NCI-H524 treated with DMSO at 0.1 percent for 48 hours (cell line): ENCODE results near the gene CD99L2.

ENCODE experiments used
- DNase-seq: peaks from one replicate; lab custom pipeline; 2025; lab: John Stamatoyannopoulos, UW

Gene CD99L2

GRCh38 chrX:150790021-150790420 lies 108.4 kb downstream of the CD99L2 start:
- no peak for DNase-seq

GRCh38 chrX:150781677-150782076 lies 116.8 kb downstream of the CD99L2 start:
- no peak for DNase-seq

GRCh38 chrX:150779385-150779784 lies 119.1 kb downstream of the CD99L2 start:
- no peak for DNase-seq

- DNase-seq: no peak
These were observed 121.0 kb downstream of the CD99L2 start for GRCh38 chrX:150777328-150777992.

GRCh38 chrX:150775569-150776350 lies 122.7 kb downstream of the CD99L2 start:
- DNase-seq: no peak

GRCh38 chrX:150774798-150775568 lies 123.5 kb downstream of the CD99L2 start:
- no peak for DNase-seq

- no peak for DNase-seq
These were observed 124.8 kb downstream of the CD99L2 start for GRCh38 chrX:150773634-150774033.

GRCh38 chrX:150773117-150773516 lies 125.4 kb downstream of the CD99L2 start:
- DNase-seq: no peak

- peak; percentile 19 for DNase-seq
These were observed 126.1 kb downstream of the CD99L2 start for GRCh38 chrX:150772150-150772970.

- no peak for DNase-seq
These were observed 127.4 kb downstream of the CD99L2 start for GRCh38 chrX:150771116-150771515.

- DNase-seq: peak; percentile 9
These were observed 127.8 kb downstream of the CD99L2 start for GRCh38 chrX:150770623-150771022.

GRCh38 chrX:150769408-150769807 lies 129.1 kb downstream of the CD99L2 start:
- no peak for DNase-seq

GRCh38 chrX:150768580-150769190 lies 129.8 kb downstream of the CD99L2 start:
- no peak for DNase-seq

- no peak for DNase-seq
These were observed 130.4 kb downstream of the CD99L2 start for GRCh38 chrX:150768132-150768485.

- no peak for DNase-seq
These were observed 130.9 kb downstream of the CD99L2 start for GRCh38 chrX:150767475-150768131.

- no peak for DNase-seq
These were observed 131.4 kb downstream of the CD99L2 start for GRCh38 chrX:150767045-150767395.

- no peak for DNase-seq
These were observed 132.0 kb downstream of the CD99L2 start for GRCh38 chrX:150766351-150767044.

GRCh38 chrX:150765782-150766350 lies 132.6 kb downstream of the CD99L2 start:
- DNase-seq: no peak

GRCh38 chrX:150765237-150765636 lies 133.2 kb downstream of the CD99L2 start:
- no peak for DNase-seq

- no peak for DNase-seq
These were observed 134.7 kb downstream of the CD99L2 start for GRCh38 chrX:150763810-150764209.
